NCI-H345 treated with DMSO at 0.1 percent for 48 hours (cell line): ENCODE results near the gene CDC42BPG.
A peak's percentile ranks its signal among the peaks of the same experiment; 100 is the strongest.

Source experiments
- DNase-seq: peaks from one replicate; lab custom pipeline; 2025; ENCODE audit not compliant: unreplicated experiment; lab: John Stamatoyannopoulos, UW

Gene CDC42BPG

DNA sequence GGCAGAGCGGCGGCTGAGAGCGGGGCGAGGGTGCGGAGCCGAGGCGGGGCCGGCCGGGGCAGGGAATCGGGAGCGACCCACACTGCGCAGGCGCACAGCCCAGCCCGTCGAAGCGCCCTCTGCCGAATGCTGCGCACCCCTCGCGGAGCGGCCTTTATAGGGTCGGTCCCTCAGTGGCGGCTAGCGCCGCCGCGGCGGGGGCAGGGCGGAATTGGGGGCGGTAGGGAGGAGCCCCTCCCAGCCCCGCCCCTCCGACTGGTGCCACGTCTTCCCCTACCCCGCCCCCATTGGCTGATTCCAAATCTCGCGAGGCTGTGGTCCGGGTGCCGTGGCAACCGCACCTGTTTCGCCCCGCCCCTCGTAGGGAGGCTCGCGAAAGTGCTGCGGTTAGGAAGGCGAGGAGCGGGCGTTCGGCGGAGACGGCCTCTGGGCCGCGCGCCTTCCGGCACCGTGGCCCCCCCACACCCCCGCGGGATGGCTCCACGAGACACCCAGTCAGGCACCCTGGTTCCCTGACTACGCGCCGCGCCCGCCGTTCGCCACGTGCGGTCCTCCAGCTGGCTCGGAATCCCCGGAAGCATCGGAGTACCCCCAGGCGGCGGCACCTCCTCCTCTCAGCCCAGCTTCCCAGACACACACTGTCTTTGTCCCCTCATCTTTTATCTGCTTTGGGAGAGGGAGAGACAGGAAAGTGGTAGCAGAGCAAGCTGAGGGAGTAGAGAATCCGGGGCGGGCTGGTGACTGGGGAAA is 34.2 kb upstream of the CDC42BPG start, which contains the start of gene EHD1:
Gene EHD1, minus strand, starts transcription at position 128 of the 750 bp plus-strand sequence. CDS start 157 bp downstream, outside the sequence.
- peak; percentile 94 for DNase-seq

DNA sequence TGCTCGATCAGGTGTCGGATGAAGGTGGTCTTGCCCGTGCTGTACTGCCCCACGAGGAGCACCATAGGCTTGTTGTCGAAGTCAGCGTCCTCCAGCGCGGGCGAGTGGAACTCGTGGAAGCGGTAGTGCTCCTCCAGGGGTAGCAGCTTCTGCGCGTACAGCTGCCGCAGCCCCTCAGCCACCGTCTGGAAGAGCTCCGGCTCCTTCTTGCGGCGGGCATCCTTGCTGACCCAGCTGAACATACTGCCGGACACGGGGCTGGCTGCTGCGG is 33.7 kb upstream of the CDC42BPG start:
- no peak for DNase-seq

DNA sequence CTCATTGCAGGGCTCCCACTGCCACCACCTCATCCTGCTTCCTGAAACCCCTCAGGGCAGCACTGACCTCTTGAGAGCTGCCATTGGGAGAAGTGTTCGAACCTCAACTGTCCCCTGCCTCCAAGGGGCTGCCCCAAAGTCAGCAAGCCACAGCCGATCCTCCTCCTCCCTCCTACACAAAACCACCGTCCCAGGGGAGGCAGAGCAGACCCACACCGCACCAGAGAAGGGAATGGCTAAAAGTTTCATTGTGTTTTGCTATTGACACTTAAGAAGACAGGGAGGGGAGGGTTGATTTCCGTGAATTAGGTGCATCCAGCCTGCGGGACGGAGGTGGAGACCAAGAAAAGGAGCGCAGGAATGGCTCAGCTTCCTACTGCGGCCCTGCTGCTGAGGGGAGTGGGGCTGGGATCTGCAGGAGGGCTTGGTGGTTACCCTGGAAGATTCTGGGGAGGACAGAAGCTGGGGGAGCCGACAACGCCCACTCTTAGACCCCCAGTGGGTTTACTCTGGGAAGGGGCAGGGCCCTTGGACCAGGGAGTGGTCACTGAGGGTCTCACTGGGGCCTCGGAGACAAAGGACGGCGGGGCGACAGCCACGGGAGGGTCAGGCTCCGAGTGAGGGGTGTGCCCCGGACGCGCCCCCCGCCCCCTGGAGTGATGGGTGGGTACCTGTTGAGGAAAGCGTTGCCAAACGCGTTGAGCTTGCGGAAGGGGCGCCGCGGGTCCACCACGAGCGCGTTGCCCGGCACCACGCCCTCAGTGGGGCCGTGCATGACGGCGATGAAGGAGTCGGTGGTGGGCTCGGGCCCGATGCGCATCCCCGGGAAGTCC is 33.2 kb upstream of the CDC42BPG start:
- no peak for DNase-seq

DNA sequence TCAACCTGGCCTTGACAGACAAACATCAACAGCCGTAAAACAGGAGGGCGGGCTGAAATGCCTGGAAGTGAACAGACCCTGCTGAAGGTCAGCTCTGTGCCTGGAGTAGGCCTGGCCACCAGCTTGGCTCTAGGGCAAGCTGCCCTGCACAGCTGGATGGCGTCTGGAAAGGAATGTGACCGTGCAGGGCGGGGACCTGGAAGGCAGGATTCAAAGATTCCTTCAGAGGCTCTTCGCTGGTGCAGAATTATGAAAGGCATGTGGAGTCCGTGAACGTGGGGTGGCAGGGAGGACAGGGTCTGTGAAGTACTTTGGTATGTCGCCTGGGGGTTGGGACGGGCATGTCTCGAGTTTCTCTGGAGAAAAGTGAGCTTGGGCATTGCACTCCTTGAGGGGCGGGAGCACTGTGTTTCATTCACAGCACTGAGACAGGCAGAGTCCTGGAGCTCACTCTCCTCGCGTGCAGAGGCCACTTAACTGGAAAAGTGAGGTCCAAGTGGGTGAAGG is 32.4 kb upstream of the CDC42BPG start:
- DNase-seq, result no peak

DNA sequence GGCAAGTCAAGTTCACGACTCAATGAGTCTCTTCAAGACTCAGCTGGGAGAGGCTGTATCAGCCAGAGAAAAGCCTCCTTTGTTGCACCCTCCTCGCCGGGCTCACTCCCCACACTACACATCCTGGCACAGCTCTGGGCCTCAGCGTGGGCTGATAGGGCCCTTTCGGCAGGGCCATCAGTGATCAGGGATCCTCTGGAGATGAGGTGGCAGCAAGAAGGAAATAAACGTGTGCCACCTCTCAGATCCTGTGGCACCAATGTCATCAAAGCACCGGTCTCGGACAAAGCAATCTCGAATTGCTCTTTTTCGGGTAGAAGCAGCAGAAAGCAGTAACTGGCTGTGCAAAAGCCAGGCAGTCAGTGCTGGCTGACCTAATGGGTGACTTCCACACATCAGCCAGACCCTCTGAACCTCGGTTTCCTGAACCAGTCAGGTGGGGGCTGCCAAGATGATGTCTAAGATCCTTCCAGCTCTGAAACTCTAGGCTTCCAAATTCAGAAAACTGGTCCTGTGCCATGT is 31.8 kb upstream of the CDC42BPG start:
- no peak for DNase-seq

DNA sequence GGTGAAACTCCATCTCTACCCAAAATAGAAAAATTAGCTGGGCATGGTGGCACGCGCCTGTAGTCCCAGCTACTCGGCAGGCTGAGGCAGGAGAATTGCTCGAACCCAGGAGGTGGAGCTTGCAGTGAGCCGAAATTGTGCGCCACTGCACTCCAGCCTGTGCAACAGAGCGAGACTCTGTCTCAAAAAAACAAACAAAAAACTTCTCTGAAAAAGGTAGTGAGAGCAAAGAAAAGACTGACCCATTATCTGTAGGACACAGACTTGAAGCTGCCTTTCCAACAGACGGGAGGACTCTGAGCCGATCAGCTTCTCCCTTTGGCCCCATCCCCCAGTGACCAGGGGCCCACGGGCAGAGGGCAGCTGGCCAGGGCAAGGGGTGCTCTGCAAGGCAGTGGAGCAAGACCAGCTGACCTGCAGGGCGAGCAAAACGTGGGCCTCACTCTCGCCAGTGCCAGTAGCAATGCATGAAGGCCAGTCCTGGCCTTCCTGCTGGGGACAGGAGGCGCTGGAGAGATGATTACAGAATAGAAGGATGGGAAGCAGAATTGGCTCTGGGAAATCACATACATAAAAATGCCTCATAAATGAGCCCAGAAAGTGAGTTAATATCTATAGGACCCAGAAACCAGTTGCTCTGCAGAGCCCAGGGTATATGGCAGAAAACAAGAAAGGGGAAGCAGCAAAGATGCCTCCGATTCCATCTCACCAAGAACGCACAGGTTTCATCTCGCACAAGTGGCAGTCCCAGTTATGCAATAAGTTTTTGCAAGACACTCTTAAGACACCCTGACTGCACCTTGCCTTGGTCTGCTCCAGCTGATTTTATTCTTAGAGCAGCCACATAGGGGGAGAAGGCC is 31.1 kb upstream of the CDC42BPG start:
- DNase-seq, result no peak

DNA sequence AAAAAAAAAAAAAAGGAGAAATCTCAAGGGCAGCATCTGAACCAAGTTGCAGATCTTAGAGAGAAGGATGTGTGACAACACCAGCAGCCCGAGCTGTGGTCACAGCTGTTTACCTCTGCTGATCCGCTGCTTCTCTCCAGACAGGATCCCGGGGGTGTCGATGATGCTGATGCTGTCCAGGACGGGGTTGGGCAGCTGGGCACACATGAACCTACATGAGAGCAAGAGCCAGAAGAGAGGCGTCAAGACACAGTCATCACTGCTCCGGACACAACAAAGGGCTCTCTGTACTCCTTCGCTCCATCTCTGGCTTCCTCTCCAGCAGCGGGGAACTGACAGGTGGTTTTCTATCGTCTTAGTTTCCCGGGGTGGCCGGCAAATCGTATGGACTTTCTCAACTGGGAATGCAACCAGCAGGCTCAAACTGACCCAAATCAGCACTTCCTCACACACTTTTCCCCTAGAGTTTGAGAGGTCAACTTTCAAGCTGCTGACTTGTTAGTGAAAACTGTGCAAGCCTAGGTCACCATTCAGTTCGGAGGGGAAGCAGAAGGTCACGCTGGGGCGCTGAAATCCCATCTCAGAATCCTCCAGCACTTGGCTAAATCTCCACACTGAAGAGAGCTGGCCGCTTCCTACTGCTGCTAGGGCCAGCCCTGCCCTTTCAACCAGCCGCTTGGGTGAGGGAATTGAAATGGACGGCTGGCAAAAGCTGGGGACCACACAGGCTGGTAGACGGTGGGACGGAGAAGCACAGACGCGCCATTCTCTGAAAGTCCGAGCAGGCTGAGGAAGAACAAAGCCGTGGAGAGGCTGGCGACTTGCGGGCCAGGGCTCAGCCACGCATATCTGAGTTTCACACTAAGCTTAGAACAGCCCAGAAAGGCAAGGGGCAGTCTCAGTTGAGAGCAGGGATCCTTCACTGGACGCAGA is 30.1 kb upstream of the CDC42BPG start:
- DNase-seq, result no peak

DNA sequence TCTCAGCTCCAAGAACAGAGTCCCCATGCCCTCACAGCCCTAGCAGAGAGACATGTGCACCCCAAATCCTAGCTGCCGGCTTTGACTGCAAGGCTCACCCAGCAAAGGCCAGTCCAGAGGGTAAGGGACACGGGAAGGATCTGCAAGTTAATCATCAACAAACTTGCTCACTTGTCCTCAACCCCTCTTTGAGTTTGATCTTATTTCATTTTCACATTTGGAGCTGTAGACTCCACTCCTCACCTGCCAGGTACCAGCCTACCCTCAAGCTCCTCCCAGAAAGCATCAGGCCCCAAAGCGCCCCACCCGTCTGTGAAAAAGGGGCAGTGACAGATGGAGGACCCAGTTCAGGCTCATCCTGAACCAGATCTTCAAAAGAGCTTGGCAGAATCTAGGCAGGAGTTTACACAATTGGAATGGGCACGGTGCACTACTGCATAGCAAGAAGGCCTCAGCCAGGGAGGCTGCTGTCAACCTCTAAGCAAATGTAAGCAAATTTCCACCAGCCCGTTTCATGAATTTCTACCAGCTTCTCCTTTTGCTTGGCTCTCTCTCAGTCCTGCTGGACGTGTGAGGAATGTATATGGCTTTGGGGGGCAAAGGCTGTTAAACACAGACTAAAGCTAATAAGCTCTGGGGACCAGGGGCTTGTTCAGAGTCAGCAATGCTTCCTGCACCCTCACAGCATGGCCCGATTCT is 28.5 kb upstream of the CDC42BPG start:
- no peak for DNase-seq

DNA sequence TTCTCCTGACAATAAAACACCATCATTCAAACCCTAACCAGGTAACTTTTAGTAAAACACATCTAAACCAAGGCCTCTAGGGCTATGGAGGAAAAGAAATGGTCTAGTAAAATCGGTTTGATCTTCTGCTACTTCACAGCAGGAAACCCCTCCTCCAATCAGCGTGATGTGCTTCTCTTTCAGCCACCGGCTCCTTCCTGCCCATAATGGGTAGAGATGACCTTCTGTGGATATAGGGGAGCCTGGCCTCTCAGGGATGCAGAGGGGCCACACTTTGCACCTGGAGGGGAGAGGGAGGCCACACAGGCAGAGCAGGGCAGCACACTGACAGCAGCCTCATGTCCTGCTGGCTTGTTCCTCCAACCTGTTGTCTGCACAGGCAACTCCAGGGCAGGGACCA is 27.0 kb upstream of the CDC42BPG start:
- DNase-seq, result no peak

DNA sequence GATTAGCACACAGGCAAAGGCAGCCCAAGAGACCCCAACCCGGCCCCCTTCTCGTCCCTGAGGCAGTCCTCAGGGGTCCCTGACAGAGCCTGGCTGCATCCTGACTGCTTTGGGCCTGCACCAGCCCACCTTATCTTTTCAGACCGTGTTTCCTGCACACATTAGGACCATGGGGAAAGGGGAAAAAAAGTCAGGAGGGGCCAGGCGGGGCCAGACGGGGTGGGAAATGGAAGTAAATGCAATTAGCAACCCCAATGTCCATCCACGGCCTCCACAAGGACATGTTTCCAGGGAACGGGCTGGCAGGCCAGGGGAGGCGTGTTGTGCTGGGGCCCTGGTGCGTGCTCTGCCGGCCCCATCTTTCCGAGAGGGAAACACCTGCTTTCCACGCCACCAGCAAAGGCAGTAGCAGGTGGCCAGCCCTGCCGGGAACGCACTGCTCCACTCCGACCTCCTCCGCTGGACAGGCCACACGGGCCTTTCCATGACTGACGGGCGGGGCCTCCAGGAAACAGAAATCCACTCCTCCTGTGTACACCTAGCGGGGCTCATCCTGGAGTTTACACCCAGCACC is 26.5 kb upstream of the CDC42BPG start:
- no peak for DNase-seq

DNA sequence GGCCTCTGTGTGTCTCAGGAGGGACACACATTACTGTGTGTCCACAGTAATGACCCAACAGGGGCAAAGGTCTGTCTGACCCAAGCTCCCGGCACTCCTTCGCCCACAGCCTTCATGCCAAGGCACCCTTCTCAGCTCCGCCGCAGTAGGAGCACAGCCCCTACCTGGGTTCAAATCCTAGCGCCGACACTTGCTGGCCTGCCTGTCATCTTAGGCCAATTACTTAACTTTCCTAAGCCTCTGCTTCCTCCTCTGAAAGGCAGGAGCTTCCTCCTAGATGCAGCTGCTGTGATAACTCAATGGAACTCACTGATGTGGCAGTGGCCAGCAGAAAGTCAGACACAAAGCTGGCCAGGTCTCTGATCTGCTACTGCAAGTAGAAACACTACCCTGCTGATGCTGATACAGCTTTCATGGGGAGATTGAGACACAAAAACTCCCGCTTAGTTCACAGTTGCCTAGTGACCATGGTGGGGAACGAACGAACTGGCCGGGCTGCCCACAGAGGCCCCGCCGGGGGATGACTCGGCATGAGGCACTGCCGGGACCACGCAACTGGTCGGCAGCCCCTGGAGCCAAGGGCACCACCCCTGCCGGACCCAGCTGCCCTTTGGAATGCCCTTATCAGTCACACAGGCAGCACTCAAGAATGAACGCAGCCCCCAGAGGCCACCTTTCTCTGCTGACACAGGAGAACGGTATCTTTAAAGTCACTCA is 25.9 kb upstream of the CDC42BPG start:
- no peak for DNase-seq

DNA sequence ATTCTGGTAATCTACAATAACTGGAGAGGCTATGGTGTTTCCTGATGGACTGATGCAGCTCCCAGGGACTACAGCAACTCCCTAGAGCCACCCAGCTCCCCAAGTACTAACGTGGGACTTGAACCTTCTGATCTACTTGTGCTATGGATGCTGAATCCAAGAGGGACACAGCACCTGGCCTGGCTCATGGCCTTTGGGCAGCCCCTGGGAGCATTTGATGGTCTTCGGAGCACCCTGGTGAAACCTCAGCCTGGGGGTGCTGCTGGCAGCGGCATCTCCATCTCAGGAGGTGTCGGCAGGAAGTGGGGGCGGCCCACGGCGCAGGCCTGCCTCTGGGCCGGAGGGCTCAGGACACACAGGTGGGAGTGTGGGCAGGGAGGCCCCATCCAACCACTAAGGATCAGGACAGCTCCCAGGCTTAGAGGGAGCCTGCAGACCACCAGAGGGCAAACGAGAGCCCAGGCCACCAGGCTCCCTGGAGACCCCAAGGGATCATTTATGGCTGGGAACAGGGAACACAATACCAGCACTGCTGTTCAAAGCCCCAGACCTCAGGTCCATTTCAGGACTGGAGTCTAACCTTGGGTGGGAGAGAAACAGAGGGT is 25.2 kb upstream of the CDC42BPG start:
- DNase-seq, result no peak

DNA sequence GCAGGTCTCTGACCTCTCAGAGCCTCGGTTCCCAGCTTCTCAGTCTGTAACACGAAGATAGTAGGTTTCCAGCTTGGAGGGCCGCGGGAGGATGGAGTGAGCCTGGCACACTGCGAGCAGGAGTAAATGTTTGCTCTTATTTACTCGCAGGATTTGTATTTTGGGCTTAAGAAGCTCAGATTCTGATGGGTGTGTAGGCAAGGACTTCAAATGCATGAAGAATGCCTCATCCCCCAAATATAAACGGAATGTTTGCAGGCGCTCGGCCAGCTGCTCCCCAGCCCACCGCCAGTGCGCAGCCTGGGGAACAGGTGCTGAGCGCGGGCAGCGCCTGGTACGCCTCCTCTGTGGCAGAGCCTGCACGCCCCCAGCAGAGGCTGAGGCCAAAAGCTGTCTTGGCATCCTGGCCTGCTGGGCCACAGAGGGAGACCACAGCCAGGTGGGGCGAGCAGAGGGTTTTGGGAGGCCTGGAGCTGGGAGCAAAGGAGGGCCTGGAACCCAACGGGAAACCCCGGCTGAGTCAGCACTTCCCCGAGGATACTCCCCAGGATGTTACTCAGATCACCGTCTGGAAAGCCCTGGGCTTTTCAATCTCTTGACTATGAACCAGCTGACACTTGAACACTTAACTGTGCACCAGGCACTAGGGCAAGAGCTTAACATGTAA is 24.6 kb upstream of the CDC42BPG start:
- DNase-seq, result no peak

DNA sequence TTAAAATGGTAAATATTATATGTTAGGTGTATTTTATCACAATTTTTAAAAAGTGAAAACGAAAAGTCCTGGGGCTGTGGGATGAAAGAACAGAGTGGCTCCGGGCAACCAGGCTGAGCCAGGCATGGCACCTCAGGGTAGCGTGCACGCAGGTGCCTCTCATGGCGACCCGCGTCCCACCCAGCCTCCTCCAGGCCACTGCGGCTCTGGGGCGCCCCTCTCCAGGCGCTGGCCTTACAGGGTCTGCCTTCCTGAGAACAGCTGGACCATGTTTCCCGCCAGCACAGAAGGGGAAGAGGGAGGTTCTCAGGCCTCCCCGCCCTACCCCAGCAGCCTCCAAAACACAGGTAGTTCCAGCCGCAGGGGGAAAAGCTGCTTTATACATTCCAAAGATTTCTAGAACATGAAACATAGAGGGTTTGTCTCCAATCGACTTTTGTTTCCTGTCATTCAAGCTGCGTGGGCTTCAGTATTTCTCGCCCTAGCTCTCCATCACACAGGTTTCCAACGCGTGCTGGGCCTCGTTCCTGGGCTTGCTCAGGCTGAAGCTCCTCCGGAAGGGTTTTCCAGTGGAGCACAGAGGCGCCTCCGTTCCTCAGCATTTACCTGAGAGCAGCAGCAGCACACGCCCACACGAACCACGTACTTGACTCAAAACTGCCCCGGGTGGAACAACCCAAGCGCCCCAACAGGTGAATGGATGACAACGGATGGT is 23.5 kb upstream of the CDC42BPG start:
- no peak for DNase-seq

DNA sequence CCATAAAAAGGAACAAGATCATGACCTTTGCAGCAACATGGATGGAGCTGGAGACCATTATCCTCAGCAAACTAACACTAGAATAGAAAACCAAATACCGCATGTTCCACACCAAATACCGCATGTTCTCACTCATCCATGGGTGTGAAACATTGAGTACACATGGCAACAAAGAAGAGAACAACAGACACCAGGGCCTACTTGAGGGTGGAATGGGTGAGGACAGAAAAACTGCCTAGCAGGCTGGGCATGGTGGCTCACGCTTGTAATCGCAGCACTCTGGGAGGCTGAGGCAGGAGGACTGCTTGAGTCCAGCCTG is 21.7 kb upstream of the CDC42BPG start:
- no peak for DNase-seq

DNA sequence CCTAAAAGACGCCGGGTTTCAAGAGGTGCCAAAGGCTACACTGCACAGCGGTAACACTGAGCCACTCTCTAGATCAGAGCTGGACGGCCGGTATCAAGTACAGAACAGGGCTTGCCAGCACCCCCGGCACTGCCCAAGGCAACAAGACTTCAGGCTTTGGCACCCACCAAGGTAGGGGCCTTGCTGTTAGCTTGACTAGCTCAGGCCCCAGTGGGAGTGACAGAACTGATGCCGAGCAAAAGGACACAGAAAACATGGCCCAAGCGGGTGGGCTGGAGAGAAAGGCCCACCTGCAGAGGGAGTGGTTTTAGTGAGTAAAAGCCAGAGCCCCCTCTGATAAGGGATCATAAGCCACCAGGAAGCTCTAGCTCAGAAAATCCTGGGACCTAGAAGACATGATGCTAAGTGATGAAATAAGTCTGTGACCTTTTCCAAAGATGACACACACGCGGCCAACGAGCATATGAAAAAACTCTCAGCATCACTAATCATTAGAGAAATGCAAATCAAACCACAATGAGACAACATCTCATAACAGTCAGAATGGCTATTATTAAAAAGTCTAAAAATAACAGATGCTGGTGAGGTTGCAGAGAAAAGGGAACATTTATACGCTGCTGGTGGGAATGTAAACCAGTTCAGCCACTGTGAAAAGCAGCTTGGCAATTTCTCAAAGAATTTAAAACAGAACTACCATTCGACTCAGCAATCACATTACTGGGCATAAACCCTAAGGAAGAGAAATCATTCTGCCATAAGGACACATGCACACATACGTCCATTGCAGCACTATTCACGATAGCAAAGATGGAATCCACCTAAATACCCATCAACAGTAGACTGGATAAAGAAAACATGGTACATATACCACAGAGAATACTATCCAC is 21.1 kb upstream of the CDC42BPG start:
- DNase-seq, result no peak
